Rectal smooth muscle tissue (tissue), 1 donor: ENCODE measurements around the gene R3HDM1.
"Not testable (repeated sequence)": the region's sequence is repeated elsewhere in the genome, so short reads cannot be mapped to it uniquely, and the experiment has no call there.

Experiments used
- H3K27ac ChIP-seq: one replicate; pipeline ENCODE4 v1.7.0; 2013; ENCODE audit warnings: low read depth, low read length, inconsistent platforms
- H3K27me3 ChIP-seq: one replicate; pipeline ENCODE4 v1.7.0; 2013; ENCODE audit warnings: low read length; ENCODE audit not compliant: control insufficient read depth, insufficient read depth
- H3K36me3 ChIP-seq: one replicate; pipeline ENCODE4 v1.7.0; 2013; ENCODE audit warnings: low read length; ENCODE audit not compliant: control insufficient read depth, insufficient read depth
- H3K4me1 ChIP-seq: one replicate; pipeline ENCODE4 v1.7.0; 2013; ENCODE audit warnings: low read length; ENCODE audit not compliant: control insufficient read depth, insufficient read depth
- H3K4me3 ChIP-seq: one replicate; pipeline ENCODE4 v1.7.0; 2013; ENCODE audit warnings: low read length
- H3K9ac ChIP-seq: one replicate; pipeline ENCODE4 v1.7.0; 2013; ENCODE audit warnings: low read length

R3HDM1 gene

DNA sequence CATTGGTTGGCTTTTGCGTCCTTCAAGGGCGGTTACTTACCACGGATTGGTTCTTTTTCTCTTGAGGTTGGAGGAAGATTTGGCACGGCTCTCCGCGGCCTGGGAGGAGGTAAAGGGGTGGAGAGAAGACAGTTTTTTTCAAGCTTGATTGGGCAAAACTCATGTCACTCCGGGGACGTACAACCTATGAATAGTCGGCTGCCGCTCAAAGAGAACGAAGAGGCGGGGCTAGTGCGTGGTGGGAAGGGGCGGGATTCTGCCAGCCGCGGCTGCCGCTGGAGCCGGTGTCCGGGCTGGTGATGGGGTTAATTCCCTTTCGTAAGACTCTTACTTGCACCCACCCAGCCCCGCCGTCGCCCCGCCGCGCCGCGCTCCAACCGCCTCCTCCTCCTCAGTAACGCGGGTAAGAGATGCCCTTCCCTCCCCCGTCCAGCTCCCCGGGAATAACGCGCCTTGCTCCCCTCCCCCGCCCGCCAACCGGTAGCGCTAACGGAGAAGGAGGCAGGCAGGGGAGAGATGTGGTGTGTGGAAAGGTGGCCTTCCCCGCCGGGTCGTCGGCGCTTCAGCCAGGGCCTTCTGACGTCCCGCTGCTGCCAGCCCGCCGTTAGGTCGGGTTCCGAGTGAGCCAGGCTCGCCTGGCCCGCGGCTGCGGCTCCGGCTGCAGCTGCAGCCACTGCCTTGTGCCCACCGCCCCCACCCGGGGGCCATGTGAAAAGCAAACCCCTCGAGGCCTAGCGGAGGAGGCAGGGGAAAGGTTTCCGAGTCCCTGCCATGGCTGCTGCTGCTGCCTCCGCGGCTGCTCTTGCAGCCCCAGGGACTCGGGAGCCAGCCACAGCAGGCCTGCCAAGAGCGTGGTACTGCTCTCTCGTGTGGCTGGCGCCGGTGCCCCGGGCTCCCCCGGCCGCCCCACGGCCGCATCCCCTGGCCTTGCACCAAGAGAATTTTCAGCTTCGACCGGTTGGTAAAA, at the start of gene R3HDM1:
Gene R3HDM1, plus strand, starts transcription at position 254 of the 967 bp plus-strand sequence. CDS start 73,362 bp downstream, outside the sequence.
- H3K27ac ChIP-seq, result peak within 1 kb of the TSS; percentile 94
- peak within 1 kb of the TSS; percentile 79 for H3K9ac ChIP-seq
- no peaks in the 10 kb centered on the region for H3K4me1 ChIP-seq
- peak within 1 kb of the TSS; percentile 86 for H3K4me3 ChIP-seq
- H3K36me3 ChIP-seq, result no peaks in the 10 kb centered on the region
- no peaks in the 10 kb centered on the region for H3K27me3 ChIP-seq

- no peak overlapping the region for H3K4me3 ChIP-seq
- H3K9ac ChIP-seq, result no peak overlapping the region
- H3K27ac ChIP-seq, result no peak overlapping the region
- no peaks in the 10 kb centered on the region for H3K4me1 ChIP-seq
- H3K27me3 ChIP-seq, result no peaks in the 10 kb centered on the region
- no peaks in the 10 kb centered on the region for H3K36me3 ChIP-seq
These were observed 45.8 kb upstream of the R3HDM1 start for GRCh38 chr2:135485441-135485840.

DNA sequence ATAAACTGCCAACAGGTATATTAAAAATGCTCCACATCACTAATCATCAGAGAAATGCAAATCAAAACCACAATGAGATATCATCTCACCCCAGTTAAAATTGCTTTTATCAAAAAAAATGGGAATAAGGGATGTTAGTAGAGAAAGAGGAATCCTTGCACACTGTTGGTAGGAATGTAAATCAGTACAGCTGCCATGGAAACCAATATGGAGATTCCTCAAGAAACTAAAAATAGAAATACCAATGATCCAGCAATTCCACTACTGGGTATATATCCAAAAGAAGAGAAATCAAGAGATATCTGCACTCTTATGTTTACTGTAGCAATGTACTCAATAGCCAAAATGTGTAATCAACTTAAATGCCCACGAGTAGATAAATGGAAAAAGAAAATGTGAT, 40.9 kb upstream of the R3HDM1 start:
- Histone ChIP-seq H3K4me1 (no peaks in the 10 kb centered on the region), H3K27ac (no peak overlapping the region), H3K9ac (no peak overlapping the region)

GRCh38 chr2:135494503-135494902, 36.8 kb upstream of the R3HDM1 start:
- Histone ChIP-seq H3K9ac (no peak overlapping the region), H3K4me1 (no peaks in the 10 kb centered on the region), H3K27me3 (no peaks in the 10 kb centered on the region), H3K36me3 (no peaks in the 10 kb centered on the region), H3K4me3 (no peak overlapping the region), H3K27ac (no peak overlapping the region)

More for the DNA sequence above, 40.9 kb upstream of the R3HDM1 start:
- Histone ChIP-seq H3K36me3 (no peaks in the 10 kb centered on the region), H3K4me3 (no peak overlapping the region), H3K27me3 (no peaks in the 10 kb centered on the region)

- H3K27ac ChIP-seq, result no peak overlapping the region
- H3K4me3 ChIP-seq, result no peak overlapping the region
- H3K36me3 ChIP-seq, result no peaks in the 10 kb centered on the region
- no peaks in the 10 kb centered on the region for H3K27me3 ChIP-seq
- no peak overlapping the region for H3K9ac ChIP-seq
- no peaks in the 10 kb centered on the region for H3K4me1 ChIP-seq
These were observed 36.4 kb upstream of the R3HDM1 start for GRCh38 chr2:135494917-135495316.

- not testable (repeated sequence) for H3K27ac ChIP-seq, H3K27me3 ChIP-seq
These were observed 32.7 kb upstream of the R3HDM1 start for GRCh38 chr2:135498588-135498987.

DNA sequence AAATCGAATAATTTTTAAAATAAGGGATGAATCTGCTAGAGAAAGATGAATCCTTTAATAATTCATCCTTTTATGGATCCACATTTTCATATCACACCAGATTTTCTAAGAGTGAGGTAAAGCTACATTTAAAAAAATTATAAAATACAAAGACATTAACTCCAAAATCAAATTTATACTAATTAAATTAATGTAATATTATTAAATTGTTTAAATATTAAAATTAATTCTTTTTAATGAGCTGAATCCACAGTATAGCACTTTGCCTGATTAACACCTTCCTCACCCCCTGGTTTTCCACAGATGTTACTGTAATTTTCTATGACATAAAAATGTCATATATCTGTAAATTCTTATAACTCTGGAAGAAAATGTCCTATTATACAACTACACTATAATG, 26.5 kb upstream of the R3HDM1 start:
- no peak overlapping the region for H3K27ac ChIP-seq
- no peaks in the 10 kb centered on the region for H3K36me3 ChIP-seq
- H3K4me1 ChIP-seq, result no peaks in the 10 kb centered on the region

More at GRCh38 chr2:135498588-135498987, 32.7 kb upstream of the R3HDM1 start:
- H3K4me1 ChIP-seq, H3K9ac ChIP-seq, H3K36me3 ChIP-seq, H3K4me3 ChIP-seq: not testable (repeated sequence)

DNA sequence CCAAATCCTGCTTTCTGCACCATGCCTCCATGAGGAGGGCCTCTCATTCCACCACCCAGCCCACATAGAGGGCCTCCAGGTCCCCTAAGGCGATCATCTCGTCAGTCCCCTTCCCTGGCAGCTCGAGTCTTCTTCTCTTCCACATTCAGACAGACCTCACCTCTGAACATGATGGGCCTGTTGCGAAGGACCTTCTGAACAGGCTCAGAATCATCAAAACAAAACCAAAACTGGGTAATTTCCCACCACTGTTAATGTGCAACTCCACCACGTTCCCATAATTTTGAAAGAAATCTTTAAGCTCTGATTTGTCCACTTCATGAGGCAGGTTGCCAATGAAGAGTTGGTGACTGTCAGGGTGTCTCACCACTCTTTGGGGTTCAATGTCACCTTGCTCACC, 20.7 kb upstream of the R3HDM1 start:
- Histone ChIP-seq H3K4me1 (no peaks in the 10 kb centered on the region), H3K27me3 (no peaks in the 10 kb centered on the region), H3K9ac (no peak overlapping the region), H3K27ac (no peak overlapping the region), H3K36me3 (no peaks in the 10 kb centered on the region), H3K4me3 (no peak overlapping the region)

More for the DNA sequence above, 26.5 kb upstream of the R3HDM1 start:
- Histone ChIP-seq H3K27me3 (no peaks in the 10 kb centered on the region), H3K9ac (no peak overlapping the region), H3K4me3 (no peak overlapping the region)

GRCh38 chr2:135512099-135512498, 19.2 kb upstream of the R3HDM1 start:
- Histone ChIP-seq H3K4me3 (no peak overlapping the region), H3K27me3 (no peaks in the 10 kb centered on the region), H3K9ac (no peak overlapping the region), H3K36me3 (no peaks in the 10 kb centered on the region), H3K4me1 (no peaks in the 10 kb centered on the region), H3K27ac (no peak overlapping the region)

- Histone ChIP-seq H3K27me3 (no peaks in the 10 kb centered on the region), H3K4me1 (no peaks in the 10 kb centered on the region), H3K36me3 (no peaks in the 10 kb centered on the region), H3K27ac (no peak overlapping the region), H3K4me3 (no peak overlapping the region), H3K9ac (no peak overlapping the region)
These were observed 5.5 kb upstream of the R3HDM1 start for GRCh38 chr2:135525786-135526185.

DNA sequence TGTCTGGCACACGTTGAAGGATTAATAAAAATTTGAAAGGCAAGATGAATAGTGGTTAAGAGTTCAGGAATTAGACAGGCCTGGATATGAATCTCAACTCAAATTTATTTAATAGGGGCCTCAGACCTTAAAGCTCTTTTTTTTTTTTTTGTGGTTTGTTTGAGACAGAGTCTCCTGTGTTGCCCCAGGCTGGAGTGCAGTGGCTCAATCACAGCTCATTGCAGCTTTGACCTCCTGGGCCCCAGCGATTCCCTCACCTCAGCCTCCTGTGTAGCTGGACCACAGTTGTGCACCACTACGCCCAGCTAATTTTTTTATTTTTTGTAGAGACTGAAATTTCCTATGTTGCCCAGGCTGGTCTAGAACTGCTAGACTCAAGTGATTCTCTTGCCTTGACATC, 3.3 kb upstream of the R3HDM1 start:
- Histone ChIP-seq H3K27me3 (no peaks in the 10 kb centered on the region), H3K27ac (no peak overlapping the region), H3K9ac (no peak overlapping the region), H3K4me3 (no peak overlapping the region), H3K36me3 (no peaks in the 10 kb centered on the region), H3K4me1 (no peaks in the 10 kb centered on the region)

GRCh38 chr2:135530313-135531230, 712 bp upstream of the R3HDM1 start, which contains the start of gene ZRANB3:
Gene ZRANB3, minus strand, starts transcription at chr2:135531218.
- peak within 1 kb of the TSS; percentile 86 for H3K4me3 ChIP-seq
- H3K27me3 ChIP-seq, result no peaks in the 10 kb centered on the region

More at GRCh38 chr2:135530313-135531230, 712 bp upstream of the R3HDM1 start, which contains the start of gene ZRANB3:
- Histone ChIP-seq H3K9ac (peak within 1 kb of the TSS; percentile 79), H3K36me3 (no peaks in the 10 kb centered on the region), H3K4me1 (no peaks in the 10 kb centered on the region), H3K27ac (peak within 1 kb of the TSS; percentile 94)
